Measurements from ENCODE around the gene HTD2.
A peak's percentile ranks its signal among the peaks of the same experiment; 100 is the strongest.

The HTD2 gene

DNA sequence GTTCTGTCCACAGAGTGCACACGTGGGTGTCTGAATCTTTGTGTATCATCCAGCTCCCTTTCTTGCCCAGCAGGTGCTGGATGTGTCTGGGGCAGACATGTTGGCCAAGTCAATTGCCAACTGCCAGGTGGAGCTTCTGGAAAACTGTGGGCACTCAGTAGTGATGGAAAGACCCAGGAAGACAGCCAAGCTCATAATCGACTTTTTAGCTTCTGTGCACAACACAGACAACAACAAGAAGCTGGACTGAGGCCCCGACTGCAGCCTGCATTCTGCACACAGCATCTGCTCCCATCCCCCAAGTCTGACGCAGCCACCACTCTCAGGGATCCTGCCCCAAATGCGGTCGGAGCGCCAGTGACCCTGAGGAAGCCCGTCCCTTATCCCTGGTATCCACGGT lies 12.8 kb upstream of the HTD2 start:
- no peak for DNase-seq

DNA sequence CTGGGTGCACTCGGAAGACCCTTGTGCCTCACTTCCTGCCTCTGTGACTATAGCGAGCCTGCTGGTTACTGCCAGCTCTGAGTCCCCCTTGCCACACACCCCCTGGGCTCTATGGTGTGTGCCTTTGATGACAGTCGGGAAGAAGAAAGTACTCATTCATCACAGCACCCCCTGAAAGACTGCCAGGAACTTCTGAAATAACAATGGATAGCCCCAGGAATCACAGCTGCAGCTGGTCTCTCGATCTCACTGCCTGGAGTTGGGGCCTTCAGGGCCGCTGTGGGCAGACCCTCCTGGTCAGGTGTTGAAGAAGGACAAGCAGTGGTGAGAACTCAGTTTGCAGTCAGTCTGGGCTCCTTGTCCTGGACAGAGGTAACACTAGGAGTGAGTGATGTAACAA lies 10.1 kb upstream of the HTD2 start:
- DNase-seq: no peak

GRCh38 chr3:58296843-58297242 lies 9.5 kb upstream of the HTD2 start:
- no peak for DNase-seq

- DNase-seq: no peak
Observed at GRCh38 chr3:58298190-58298589, 8.1 kb upstream of the HTD2 start.

DNA sequence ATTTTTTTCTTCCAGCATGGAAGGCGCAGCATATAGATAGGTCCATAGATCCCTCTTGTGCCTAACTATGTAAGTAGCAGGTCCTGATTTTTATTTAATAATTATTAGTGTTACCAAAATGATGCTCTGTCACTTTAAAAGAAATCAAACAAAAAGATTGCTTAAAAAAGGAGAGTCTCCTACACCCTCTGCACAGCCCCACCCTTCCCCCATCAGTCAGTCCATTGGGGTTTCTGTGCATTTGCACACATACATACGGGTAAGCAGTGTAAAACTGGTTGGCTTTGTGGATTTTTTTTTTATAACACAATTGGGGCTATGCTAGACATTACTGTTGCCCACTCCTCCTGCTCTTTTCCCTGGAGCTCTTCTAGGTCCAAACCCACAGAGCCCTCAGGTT lies 7.2 kb upstream of the HTD2 start:
- no peak for DNase-seq

GRCh38 chr3:58299839-58300516 lies 6.3 kb upstream of the HTD2 start:
- no peak for DNase-seq

DNA sequence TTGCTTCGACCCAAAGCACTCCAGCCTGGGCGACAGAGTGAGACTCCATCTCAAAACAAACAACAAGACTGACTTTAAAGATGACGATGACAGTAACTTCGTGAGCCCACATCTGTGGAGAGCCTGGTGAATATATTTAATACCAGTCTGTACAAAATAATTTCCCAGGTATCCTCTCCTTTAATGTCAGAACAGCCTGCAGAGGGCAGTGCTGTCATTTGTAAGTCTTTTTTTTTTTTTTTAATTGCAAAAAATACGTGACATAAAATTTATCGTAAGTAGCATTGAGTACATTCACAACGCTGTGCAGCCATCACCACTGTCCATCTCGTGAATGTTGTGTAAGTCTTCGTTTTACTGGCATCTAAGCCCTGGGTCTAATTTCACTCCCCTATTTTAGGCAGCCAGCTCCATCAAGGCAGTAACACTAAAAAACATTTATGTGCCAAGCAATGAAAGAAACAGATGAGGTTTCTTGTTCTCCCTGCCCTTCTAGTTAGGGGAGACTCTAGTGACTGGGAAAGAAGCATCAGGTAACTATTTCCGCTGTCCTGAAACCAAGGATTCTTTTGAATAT lies 1.4 kb downstream of the HTD2 start:
- peak; percentile 52 for DNase-seq

DNA sequence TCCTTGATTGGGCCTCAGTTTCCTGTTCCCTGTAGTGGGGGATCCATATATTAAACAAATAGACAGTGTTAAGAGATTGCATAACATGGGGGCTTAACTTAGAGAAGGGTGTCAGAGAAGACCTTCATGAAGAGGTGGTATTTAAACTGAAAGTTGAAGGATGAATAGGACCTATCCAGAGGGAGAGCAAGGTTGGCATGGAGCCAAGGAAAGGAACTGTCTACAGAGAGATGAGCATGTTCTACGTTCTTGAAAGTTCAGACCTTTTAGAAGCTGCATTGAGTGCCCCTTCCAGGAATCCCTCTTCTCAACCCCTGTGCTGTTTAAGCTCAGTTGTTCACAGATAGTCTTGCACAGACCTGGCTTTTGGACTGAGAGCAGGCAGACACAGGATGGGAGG lies 2.4 kb downstream of the HTD2 start:
- peak; percentile 9 for DNase-seq

GRCh38 chr3:58317811-58318210 lies 11.5 kb downstream of the HTD2 start:
- DNase-seq: peak; percentile 50

- DNase-seq: no peak
Observed at GRCh38 chr3:58321791-58322190, 15.5 kb downstream of the HTD2 start.

GRCh38 chr3:58322793-58323192 lies 16.5 kb downstream of the HTD2 start:
- no peak for DNase-seq

DNA sequence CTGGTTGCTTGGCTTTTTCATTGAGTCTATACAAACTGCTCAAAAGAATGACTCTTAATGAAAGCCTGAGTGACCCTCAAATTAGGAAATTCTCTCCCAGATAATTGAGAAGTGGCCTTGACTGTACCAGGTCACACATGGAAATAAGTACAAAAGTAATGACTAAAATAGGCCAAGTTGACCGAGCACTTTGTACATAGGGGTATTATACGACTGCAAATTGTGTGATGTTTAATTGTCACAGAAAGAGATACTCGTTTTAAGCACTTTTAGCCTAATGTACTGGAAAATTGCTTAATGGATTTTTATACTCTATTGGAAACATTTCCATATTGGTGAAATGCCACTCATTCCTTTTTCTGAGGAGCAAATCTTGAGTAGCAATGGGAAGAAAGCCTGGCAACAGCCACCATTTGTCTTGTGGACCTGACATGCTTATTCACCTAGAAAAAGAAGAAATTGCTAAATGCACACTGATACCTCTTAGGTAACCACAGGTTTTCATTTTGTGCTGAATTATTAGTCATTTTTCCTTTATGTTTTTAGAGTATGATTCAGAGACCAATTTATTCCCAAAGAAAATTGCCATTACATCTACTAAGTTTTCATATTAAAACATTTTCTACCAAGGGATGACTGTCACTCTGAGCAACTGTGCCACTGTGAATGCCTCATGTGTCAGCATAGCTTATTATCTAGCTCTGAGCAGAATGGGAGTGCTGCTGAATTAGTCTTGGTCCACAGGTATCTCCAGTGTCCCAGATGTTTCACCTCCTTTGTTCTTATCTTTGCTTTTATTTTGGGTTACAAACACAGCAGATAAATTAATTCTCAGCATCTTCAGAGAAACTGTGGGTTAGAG lies 17.4 kb downstream of the HTD2 start:
- no peak for DNase-seq

GRCh38 chr3:58324391-58325390 lies 18.4 kb downstream of the HTD2 start:
- no peak for DNase-seq

DNA sequence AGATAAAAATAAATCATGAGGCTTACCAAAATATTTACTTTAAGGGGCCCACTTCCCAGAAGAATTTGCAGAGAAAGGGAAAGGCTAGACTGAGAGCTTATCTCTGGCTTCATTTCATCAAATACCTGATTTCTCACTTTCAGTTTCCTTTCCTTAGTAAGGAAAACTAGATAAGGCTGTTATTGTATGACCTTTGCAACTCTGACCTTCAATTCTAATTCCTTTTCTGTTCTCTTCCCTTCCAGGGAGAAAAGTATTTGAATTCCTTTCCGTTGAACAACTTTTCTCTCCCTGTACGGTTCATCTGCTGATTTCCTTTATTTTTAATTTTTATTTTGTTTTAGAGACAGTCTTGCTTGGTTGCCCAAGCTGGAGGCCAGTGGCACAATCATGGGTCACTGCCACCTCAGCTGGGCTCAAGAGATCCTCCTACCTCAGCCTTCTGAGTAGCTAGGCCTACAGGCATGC lies 19.2 kb downstream of the HTD2 start:
- DNase-seq: no peak

DNA sequence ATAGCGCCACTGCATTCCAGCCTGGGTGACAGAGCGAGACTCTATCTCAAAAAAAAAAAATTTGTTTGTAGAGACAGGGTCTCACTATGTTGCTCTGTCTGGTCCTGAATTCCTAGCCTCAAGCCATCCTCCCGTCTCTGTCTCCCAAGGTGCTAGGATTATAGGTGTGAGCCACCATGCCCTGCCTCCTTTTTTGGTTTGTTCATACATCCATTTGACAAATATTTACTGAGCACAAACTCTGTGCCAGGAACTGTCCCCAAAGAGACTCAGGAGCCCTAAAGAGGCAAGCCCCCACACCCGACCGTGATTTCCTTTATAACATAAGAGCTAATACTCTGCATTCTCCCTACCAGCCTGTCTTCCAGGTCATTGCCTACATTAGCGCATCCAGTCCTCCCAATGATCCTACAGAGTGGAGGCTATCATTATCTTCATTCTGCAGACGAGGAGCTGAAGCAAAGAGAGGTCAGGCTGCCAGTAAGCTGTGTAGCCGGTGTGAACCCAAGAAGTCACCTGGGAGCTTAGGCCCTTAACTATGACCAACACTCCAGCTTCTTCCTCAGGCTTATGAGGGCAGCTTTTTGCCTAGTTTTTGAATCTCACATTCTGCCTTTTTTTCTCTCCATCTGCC lies 20.1 kb downstream of the HTD2 start:
- DNase-seq: no peak

DNA sequence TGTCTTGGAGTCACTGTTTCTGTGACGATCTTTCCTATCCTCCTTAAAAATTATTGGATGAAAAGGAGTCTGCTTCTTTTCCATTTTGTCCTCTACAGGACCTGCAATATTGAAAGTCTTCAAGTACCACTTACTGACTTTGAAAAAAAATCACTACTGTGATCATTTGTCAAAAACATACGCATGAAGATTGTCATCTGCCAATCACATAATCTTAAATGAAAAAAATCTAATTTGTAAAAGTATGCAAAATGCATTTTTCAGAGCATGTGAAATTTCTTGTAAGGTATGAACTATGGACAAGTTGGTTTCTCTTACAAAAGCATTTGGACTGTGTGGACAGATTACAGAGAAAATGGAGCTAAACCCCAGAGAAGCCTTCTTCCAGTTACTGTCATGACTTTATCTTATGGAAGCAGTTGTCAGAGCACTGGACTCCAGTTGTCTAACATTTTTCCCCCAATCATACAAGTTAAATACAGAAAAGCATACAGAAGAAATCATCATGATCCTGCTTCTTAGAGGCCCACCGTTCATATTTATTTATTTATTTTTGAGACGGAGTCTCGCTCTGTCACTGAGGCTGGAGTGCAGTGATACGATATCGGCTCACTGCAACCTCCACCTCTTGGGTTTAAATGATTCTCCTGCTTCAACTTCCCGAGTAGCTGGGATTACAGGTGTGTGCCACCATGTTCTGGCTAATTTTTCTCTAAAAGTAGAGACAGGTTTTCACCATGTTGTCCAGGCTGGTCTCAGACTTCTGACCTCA lies 23.0 kb downstream of the HTD2 start:
- no peak for DNase-seq

DNA sequence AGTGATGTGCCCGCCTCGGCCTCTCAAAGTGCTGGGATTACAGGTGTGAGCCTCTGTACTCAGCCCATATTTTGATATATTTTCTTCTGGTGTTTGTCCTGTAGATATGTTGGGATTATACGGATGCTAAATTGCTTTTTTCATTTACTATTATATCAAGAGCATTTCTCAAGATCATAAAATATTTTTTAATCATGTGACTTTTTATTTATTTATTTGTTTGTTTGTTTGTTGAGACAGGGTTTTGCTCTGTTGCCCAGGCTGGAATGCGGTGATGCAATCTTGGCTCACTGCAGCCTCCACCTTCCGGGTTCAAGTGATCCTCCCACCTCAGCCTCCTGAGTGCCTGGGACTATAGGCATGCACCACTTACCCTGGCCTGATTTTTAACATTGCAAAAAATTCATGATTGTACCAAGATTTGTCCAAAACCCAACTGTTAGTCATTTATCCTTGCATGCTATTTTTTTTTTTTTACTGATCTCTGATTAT lies 23.6 kb downstream of the HTD2 start:
- DNase-seq: no peak

DNA sequence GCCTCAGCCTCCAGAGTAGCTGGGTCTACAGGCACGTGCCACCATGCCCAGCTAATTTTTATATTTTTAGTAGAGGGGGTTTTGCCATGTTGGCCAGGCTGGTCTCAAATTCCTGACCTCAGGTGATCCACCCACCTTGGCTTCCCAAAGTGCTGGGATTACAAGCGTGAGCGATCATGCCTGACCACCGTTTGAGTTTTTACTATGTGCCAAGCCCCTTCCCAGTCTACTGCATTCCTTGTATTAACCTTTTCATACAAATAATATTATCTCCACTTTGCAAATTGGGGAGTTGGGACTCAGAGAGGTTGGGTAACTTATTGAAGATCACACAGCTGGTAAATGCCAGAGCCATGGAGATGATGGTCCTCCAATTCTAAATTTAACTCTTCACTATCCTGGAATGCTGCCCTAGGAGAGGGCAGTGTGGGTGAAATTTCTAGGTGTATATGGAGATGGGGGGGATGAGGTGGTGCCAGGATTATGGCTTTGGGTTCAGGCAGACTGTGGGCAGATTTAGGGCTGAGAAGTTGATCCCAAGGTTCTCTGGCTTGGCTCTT lies 25.4 kb downstream of the HTD2 start:
- no peak for DNase-seq

DNA sequence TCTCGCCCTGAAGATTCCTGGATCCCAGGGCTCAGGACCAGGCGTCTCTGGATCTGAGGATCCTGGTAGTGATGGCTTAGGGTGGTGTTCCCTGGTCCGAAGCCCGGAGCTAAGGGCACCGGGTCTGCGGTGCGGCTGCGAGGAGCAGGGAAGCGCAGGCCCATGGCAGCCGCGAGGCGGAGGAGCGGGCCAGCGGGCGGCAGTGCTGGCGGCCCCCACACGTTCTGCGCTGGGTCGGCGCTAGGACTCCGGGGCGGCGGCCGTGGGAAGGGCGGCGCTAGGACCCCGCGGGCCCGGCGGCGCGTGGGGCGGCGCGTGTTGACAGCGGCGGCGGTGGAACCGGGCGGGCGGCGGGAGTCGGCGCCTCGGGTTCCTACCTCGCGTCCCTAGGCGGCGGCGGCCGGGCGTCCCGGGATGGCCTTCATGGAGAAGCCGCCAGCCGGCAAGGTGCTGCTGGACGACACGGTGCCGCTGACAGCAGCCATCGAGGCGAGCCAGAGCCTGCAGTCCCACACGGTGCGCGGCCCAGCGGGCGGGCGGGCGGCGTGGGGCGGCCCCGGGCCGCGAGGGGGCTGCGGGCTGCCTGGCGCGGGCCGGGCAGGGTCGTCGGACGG lies 26.4 kb downstream of the HTD2 start, which contains the start of gene PXK:
Gene PXK, plus strand, starts transcription at position 318 of the 614 bp plus-strand sequence. Its CDS starts 97 bp downstream, at position 415.
- DNase-seq: peak; percentile 67

Measured in MV-4-11 (cell line).